IPS-NIHi7 (cell line): ENCODE measurements around the gene MSTO1.
A peak's percentile ranks its signal among the peaks of the same experiment; 100 is the strongest.
"Not testable (repeated sequence)": the region's sequence is repeated elsewhere in the genome, so short reads cannot be mapped to it uniquely, and the experiment has no call there.

Source experiments
- DNase-seq: peaks from one replicate; pipeline ENCODE4 v3.0.0; 2012; ENCODE audit warnings: mixed read lengths; ENCODE audit errors: extremely low spot score

The MSTO1 gene

GRCh38 chr1:155609515-155610256, at the start of gene MSTO1:
Gene MSTO1 (plus strand): TSS chr1:155610218. CDS start chr1:155610249, 31 bp downstream.
- DNase-seq: peak; percentile 94

DNA sequence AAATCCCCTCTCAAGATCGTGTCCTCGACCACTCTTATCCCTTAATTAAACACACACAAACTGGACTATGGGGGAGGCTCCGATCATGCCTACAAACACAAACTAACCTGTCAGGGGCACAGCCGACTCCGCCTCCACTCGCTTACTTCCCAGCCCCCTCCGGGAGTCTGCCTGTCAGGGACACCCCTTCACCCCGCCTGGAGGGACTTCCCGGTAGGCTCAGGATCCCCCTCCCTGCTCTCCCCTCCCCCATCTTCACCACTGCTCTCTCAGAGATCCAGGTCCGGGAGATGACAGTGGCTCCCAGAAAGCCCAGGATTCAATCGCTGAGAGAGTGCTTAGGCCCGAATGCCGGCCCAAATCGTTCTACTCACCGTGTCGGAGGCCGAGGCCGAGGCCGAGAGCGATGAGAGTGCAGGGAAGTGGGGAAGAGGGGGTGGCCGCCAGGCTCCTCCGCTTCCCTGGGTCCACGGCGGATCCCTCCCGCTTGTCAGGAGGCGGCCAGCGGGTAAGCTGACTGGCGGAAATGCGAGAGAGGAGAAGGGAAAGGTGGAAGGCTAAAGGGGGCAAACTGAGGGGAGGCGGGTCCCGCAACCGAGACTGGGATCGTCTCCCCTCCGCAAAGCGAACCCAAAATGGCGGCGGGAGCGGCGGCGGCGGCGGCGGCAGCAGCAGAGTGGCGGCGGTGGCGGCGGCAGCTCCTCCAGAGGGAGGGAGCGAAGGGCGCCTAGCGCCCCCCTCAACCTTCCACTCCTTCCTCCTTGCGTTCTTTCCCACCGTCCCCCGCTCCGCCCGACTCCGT, 48.0 kb upstream of the MSTO1 start:
- DNase-seq: peak; percentile 53

- DNase-seq: peak; percentile 92
Observed at GRCh38 chr1:155562581-155563376, 47.2 kb upstream of the MSTO1 start, which contains the start of gene ASH1L. Gene ASH1L (minus strand): TSS chr1:155562803. CDS start chr1:155521519, 41,284 bp downstream.

GRCh38 chr1:155563377-155564022, 46.5 kb upstream of the MSTO1 start:
- not testable (repeated sequence) for DNase-seq

DNA sequence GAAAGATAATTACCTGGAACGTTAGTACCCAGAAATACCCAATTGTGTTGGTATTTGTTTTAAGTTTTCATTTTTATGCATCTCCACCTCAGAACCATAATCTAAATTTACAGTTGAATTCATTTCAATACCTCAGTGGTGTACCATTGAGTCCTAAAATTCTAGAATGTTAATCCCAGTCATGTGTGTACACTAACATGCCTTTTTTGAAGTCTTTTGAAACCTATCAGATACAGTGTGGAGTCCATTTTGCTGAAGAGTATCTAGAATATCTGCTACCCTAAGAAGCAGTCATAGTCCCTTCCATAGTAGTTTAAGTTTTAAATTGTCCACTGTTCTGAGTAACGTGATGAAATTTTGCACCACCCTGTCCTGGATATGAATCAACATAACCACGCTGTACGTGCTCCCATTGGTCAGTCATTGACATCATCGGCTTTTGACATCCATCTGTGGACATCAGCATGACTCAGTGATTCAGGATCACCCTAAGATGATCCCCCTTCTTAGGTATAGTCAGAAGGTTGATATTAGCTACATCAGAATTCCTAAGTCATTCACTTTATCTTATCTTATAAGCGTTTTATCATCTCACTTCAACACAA, 39.9 kb upstream of the MSTO1 start:
- no peak for DNase-seq

- no peak for DNase-seq
Observed at GRCh38 chr1:155570593-155570990, 39.4 kb upstream of the MSTO1 start.

DNA sequence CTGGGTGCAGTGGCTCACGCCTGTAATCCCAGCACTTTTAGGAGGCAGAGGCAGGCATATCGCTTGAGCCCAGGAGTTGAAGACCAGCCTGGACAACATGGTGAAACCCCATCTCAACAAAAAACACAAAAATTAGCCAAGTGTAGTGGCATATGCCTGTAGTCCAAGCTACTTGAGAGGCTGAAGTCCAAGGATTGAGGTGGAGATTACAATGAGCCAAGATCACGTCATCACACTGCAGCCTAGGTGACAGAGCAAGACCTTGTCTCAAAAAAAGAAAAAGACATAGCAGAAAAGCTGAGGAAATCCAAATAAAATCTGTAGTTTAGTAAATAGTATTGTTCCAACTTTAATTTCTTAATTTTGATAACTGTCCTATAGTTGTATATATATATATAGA, 35.9 kb upstream of the MSTO1 start:
- no peak for DNase-seq

GRCh38 chr1:155575608-155576007, 34.4 kb upstream of the MSTO1 start:
- not testable (repeated sequence) for DNase-seq

- DNase-seq: not testable (repeated sequence)
Observed at GRCh38 chr1:155583846-155584245, 26.2 kb upstream of the MSTO1 start.

- not testable (repeated sequence) for DNase-seq
Observed at GRCh38 chr1:155589282-155589681, 20.7 kb upstream of the MSTO1 start.

DNA sequence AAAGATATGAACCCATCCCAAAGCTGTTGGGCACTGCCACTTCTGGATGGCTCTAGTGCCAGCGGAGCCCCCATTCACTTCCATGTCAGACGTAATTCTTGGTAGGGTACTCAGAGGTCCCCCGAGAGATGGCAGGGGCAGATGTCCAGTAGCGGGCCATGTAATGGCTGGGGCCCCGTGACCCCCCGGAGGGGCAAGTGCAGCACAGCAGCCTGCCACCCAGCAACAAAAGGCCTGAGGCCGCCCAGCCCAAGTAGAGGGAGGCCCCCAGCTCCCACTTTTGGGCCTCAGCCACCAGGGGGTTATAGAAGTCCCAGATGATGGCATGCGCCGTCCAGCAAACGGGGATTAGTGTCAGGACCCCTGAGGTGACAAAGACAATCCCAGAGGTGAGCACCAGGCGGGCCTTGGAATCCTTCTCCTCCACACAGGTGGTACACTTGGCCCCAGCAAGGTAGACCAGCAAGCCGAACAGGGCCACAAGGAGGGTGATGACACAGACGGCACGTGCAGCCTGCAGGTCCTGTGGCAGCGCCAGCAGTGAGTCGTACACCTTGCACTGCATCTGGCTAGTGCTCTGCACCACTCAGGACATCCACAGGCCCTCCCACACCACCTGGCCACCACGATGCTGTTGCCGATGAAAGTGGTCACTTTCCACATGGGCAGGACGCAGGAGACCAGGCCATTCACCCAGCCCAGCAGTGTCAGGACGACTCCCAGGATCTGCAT, 19.3 kb upstream of the MSTO1 start:
- DNase-seq: not testable (repeated sequence)

- DNase-seq: peak; percentile 35
Observed at GRCh38 chr1:155591770-155592169, 18.2 kb upstream of the MSTO1 start.

- DNase-seq: not testable (repeated sequence)
Observed at GRCh38 chr1:155595877-155596474, 14.0 kb upstream of the MSTO1 start.

GRCh38 chr1:155596864-155597263, 13.2 kb upstream of the MSTO1 start:
- no peak for DNase-seq

GRCh38 chr1:155598842-155599331, 11.1 kb upstream of the MSTO1 start:
- no peak for DNase-seq

DNA sequence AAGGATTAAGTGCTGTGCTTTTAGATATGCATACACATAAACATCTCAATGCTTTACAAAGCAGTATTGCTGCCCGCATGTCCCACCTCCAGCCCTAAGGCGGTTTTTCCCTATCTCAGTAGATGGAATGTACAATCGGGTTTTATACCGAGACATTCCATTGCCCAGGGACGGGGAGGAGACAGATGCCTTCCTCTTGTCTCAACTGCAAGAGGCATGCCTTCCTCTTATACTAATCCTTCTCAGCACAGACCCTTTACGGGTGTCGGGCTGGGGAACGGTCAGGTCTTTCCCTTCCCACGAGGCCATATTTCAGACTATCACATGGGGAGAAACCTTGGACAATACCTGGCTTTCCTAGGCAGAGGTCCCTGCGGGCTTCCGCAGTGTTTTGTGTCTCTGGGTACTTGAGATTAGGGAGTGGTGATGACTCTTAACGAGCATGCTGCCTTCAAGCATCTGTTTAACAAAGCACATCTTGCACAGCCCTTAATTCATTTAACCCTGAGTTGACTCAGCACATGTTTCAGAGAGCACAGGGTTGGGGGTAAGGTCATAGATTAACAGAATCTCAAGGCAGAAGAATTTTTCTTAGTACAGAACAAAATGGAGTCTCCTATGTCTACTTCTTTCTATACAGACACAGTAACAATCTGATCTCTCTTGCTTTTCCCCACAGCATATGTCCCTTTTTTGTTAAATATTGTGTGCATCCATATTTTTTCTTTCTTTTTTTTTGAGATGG, 10.0 kb upstream of the MSTO1 start:
- not testable (repeated sequence) for DNase-seq

DNA sequence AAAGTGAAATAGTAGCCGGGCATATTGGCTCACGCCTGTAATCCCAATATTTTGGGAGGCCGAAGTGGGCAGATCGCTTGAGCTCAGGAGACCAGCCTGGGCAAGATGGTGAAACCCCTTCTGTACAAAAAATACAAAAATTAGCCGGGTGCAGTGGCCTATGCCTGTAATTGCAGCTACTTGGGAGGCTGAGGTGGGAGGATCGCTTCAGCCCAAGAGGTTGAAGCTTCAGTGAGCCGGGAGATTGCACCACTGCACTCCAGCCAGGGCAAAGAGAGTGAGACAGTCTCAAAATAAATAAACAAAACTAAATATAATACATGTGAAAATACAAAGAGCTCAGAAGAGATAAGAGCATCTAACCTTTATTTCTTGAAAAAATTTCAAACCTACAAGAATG, 2.3 kb upstream of the MSTO1 start:
- no peak for DNase-seq

- DNase-seq: no peak
Observed at GRCh38 chr1:155608888-155609225, 1.2 kb upstream of the MSTO1 start.

- DNase-seq: not testable (repeated sequence)
Observed at GRCh38 chr1:155610257-155610647, 234 bp downstream of the MSTO1 start.
